ENCODE results near the gene ADGRE1. TPM values are rescaled to one million over a fixed set of nuclear protein-coding genes. Genes with fewer than 3 reads are reported as not detected.

ADGRE1 gene
- total and polyA plus RNA-seq, 2 of the 8 experiments (the other 6 are each of a cell fraction or from before 2014, with no cell fraction given), result not detected

DNA sequence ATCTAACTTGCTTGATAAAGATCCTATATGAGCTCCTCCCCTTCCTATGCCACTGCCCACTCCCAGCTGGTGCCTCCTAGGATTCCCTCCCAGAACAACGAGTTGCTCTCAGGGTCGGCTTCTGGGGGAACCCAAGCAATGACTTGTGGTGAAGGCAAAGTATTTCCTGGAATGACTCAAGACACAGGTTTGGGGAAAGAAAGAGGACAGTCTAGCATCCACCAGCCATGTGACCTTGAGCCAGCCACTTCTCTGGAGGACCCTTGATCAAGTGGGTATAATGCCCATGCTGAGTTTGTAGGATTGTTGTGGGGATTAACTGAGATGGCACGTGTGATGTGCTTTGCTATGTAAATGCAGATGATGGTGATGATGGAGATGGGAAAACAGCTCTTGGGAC, 100.9 kb downstream of the ADGRE1 start (continued):
- TF ChIP-seq YY1 (IDR thresholded peaks at IDR 0.05; ENCODE audit: low read depth, low read length) (no peak), RXRA (IDR thresholded peaks at IDR 0.05; ENCODE audit: insufficient read depth, low read depth, low read length) (no peak), SP1 (IDR thresholded peaks at IDR 0.05; ENCODE audit: low read depth, low read length) (no peak), RAD21 (IDR thresholded peaks at IDR 0.05 in 1 of 2, conservative IDR thresholded peaks at IDR 0.05 in 1 of 2; ENCODE audit: low read depth in 2 of 2, low read length in 2 of 2) (no peak), CBX5 (IDR thresholded peaks at IDR 0.05; ENCODE audit: low read depth, low read length) (no peak), GTF2F1 (IDR thresholded peaks at IDR 0.05; ENCODE audit: borderline replicate concordance, low read depth, low read length) (no peak), POU5F1 (IDR thresholded peaks at IDR 0.05; ENCODE audit: low read depth, low read length) (no peak), BACH1 (IDR thresholded peaks at IDR 0.05; ENCODE audit: low read length) (no peak), EZH2 (IDR thresholded peaks at IDR 0.05; ENCODE audit: low read depth, low read length, severe bottlenecking) (no peak), RFX5 (IDR thresholded peaks at IDR 0.05; ENCODE audit: borderline replicate concordance, low read depth, low read length) (no peak), SP4 (IDR thresholded peaks at IDR 0.05; ENCODE audit: low read length) (no peak), GABPA (IDR thresholded peaks at IDR 0.05; ENCODE audit: borderline replicate concordance, insufficient read depth, low read length) (no peak)

Small RNA genes within 50 kb of the gene (small RNA-seq; reads per million reads assigned to genes)
- not detected for gene RF00017 (ENCODE audit: insufficient read depth)

Other genes starting within 250 kb of the ADGRE1 start
- not detected in 2 replicates for gene TNFSF14, start 217.4 kb upstream of the ADGRE1 start, total RNA-seq (2021; fragmentation: NEBNext Ultra II Directional; extraction: Animal tissue kit (Norgen Biotek cat#: 25700))
- gene TNFSF14, start 217.4 kb upstream of the ADGRE1 start, polyA plus RNA-seq (2011; rRNA removed), result 0.03 TPM in 1 of 2 replicates, not detected in the other
- 4.2 and 6.4 TPM in 2 replicates for gene C3, start 166.9 kb upstream of the ADGRE1 start, total RNA-seq (2021; fragmentation: NEBNext Ultra II Directional; extraction: Animal tissue kit (Norgen Biotek cat#: 25700))
- gene C3, start 166.9 kb upstream of the ADGRE1 start, polyA plus RNA-seq (2011; rRNA removed), result 12.8 and 16.6 TPM in 2 replicates
- gene GPR108, start 150.0 kb upstream of the ADGRE1 start, total RNA-seq (2021; fragmentation: NEBNext Ultra II Directional; extraction: Animal tissue kit (Norgen Biotek cat#: 25700)), result 34.9 and 35.3 TPM in 2 replicates
- gene GPR108, start 150.0 kb upstream of the ADGRE1 start, polyA plus RNA-seq (2011; rRNA removed), result 46.0 and 63.9 TPM in 2 replicates
- 69.3 and 69.5 TPM in 2 replicates for gene TRIP10, start 147.9 kb upstream of the ADGRE1 start, total RNA-seq (2021; fragmentation: NEBNext Ultra II Directional; extraction: Animal tissue kit (Norgen Biotek cat#: 25700))
- 27.8 and 38.0 TPM in 2 replicates for gene TRIP10, start 147.9 kb upstream of the ADGRE1 start, polyA plus RNA-seq (2011; rRNA removed)
- 20.0 and 22.1 TPM in 2 replicates for gene SH2D3A, start 120.1 kb upstream of the ADGRE1 start, total RNA-seq (2021; fragmentation: NEBNext Ultra II Directional; extraction: Animal tissue kit (Norgen Biotek cat#: 25700))
- 14.5 and 22.8 TPM in 2 replicates for gene SH2D3A, start 120.1 kb upstream of the ADGRE1 start, polyA plus RNA-seq (2011; rRNA removed)
- 0.21 and 0.22 TPM in 2 replicates for gene VAV1, start 114.9 kb upstream of the ADGRE1 start, total RNA-seq (2021; fragmentation: NEBNext Ultra II Directional; extraction: Animal tissue kit (Norgen Biotek cat#: 25700))
- gene VAV1, start 114.9 kb upstream of the ADGRE1 start, polyA plus RNA-seq (2011; rRNA removed), result 0.21 and 0.46 TPM in 2 replicates
- gene MBD3L2B, start 133.9 kb downstream of the ADGRE1 start, total RNA-seq (2021; fragmentation: NEBNext Ultra II Directional; extraction: Animal tissue kit (Norgen Biotek cat#: 25700)), result not detected in 2 replicates
- not detected in 2 replicates for gene MBD3L2B, start 133.9 kb downstream of the ADGRE1 start, polyA plus RNA-seq (2011; rRNA removed)
- not detected in 2 replicates for gene MBD3L5, start 143.0 kb downstream of the ADGRE1 start, total RNA-seq (2021; fragmentation: NEBNext Ultra II Directional; extraction: Animal tissue kit (Norgen Biotek cat#: 25700))
- not detected in 2 replicates for gene MBD3L5, start 143.0 kb downstream of the ADGRE1 start, polyA plus RNA-seq (2011; rRNA removed)
- gene MBD3L4, start 152.6 kb downstream of the ADGRE1 start, total RNA-seq (2021; fragmentation: NEBNext Ultra II Directional; extraction: Animal tissue kit (Norgen Biotek cat#: 25700)), result not detected in 2 replicates
- not detected in 2 replicates for gene MBD3L4, start 152.6 kb downstream of the ADGRE1 start, polyA plus RNA-seq (2011; rRNA removed)
- not detected in 2 replicates for gene MBD3L2, start 161.7 kb downstream of the ADGRE1 start, total RNA-seq (2021; fragmentation: NEBNext Ultra II Directional; extraction: Animal tissue kit (Norgen Biotek cat#: 25700))
- not detected in 2 replicates for gene MBD3L2, start 161.7 kb downstream of the ADGRE1 start, polyA plus RNA-seq (2011; rRNA removed)
- gene MBD3L3, start 171.1 kb downstream of the ADGRE1 start, total RNA-seq (2021; fragmentation: NEBNext Ultra II Directional; extraction: Animal tissue kit (Norgen Biotek cat#: 25700)), result not detected in 2 replicates
- not detected in 2 replicates for gene MBD3L3, start 171.1 kb downstream of the ADGRE1 start, polyA plus RNA-seq (2011; rRNA removed)
- 5.8 and 7.4 TPM in 2 replicates for gene ZNF557, start 182.1 kb downstream of the ADGRE1 start, total RNA-seq (2021; fragmentation: NEBNext Ultra II Directional; extraction: Animal tissue kit (Norgen Biotek cat#: 25700))
- 1.2 and 1.4 TPM in 2 replicates for gene ZNF557, start 182.1 kb downstream of the ADGRE1 start, polyA plus RNA-seq (2011; rRNA removed)

Measured in H1 (cell line).